NCI-H82 treated with DMSO at 0.1 percent for 48 hours (cell line): Measurements from ENCODE around the gene CLBA1.
"Not testable (repeated sequence)": the region's sequence is repeated elsewhere in the genome, so short reads cannot be mapped to it uniquely, and the experiment has no call there.

ENCODE experiments used
- DNase-seq: peaks from one replicate; lab custom pipeline; 2025; ENCODE audit not compliant: unreplicated experiment; lab: John Stamatoyannopoulos, UW

The CLBA1 gene

GRCh38 chr14:104985675-104986486 lies at the start of gene CLBA1:
CLBA1 (plus strand) TSS chr14:104985788; CDS start chr14:104986432, 644 bp downstream.
- DNase-seq = peak; percentile 6

- DNase-seq = no peak
Observed at GRCh38 chr14:104935955-104936354, 49.6 kb upstream of the CLBA1 start.

GRCh38 chr14:104936361-104937155 lies 49.0 kb upstream of the CLBA1 start:
- DNase-seq = no peak

GRCh38 chr14:104937161-104937560 lies 48.4 kb upstream of the CLBA1 start:
- DNase-seq = no peak

GRCh38 chr14:104937694-104938365 lies 47.8 kb upstream of the CLBA1 start:
- no peak for DNase-seq

- DNase-seq = no peak
Observed at GRCh38 chr14:104938436-104938835, 47.2 kb upstream of the CLBA1 start.

- DNase-seq = no peak
Observed at GRCh38 chr14:104938960-104939359, 46.6 kb upstream of the CLBA1 start.

- DNase-seq = no peak
Observed at GRCh38 chr14:104939666-104940410, 45.8 kb upstream of the CLBA1 start.

- no peak for DNase-seq
Observed at GRCh38 chr14:104940526-104941150, 45.0 kb upstream of the CLBA1 start.

- no peak for DNase-seq
Observed at GRCh38 chr14:104941508-104942365, 43.9 kb upstream of the CLBA1 start.

GRCh38 chr14:104942586-104942985 lies 43.0 kb upstream of the CLBA1 start:
- DNase-seq = no peak

- DNase-seq = not testable (repeated sequence)
Observed at GRCh38 chr14:104943216-104944015, 42.2 kb upstream of the CLBA1 start.

- DNase-seq = not testable (repeated sequence)
Observed at GRCh38 chr14:104944016-104944308, 41.6 kb upstream of the CLBA1 start.

- not testable (repeated sequence) for DNase-seq
Observed at GRCh38 chr14:104944436-104945205, 41.0 kb upstream of the CLBA1 start.

GRCh38 chr14:104945266-104945665 lies 40.3 kb upstream of the CLBA1 start:
- DNase-seq = not testable (repeated sequence)

- not testable (repeated sequence) for DNase-seq
Observed at GRCh38 chr14:104945986-104946965, 39.3 kb upstream of the CLBA1 start.

- not testable (repeated sequence) for DNase-seq
Observed at GRCh38 chr14:104947201-104947600, 38.4 kb upstream of the CLBA1 start.
